ENCODE measurements around the gene MAD2L2.

MAD2L2 gene

DNA sequence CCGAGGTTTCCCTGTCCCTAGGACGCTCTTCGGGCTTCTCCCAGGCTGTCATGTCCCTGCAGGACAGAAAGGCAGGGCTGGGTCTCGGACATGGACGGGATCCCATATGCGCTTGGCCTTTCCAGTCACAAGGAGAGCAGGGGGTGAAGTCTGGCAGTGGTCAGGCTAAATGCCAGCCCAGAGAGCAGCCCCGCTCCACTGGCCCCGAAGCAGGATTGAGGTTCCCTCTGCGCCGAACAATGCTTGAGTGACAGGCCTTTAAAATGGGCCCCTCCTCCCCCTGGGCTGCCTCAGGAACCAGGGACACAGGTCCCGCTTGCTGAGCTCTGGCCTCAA lies 23.2 kb upstream of the MAD2L2 start:
- Histone ChIP-seq H3K79me2 (ENCODE audit: insufficient read depth, low read length) (peaks cover 4% of the 10 kb centered on the region; the same call in 1 of the 2 replicates), H3K4me2 (ENCODE audit: low read depth, low read length, poor library complexity, severe bottlenecking) (no peak overlapping the region), H2AFZ (ENCODE audit: low read length) (no peak overlapping the region), H3K9me2 (replicated peaks; ENCODE audit: low read depth, low read length) (no peaks in the 10 kb centered on the region), H3K36me3 (ENCODE audit: insufficient read depth, low read length) (no peaks in the 10 kb centered on the region; the same call in 1 of the 2 replicates), H4K20me1 (ENCODE audit: insufficient read depth, low read length, poor library complexity, severe bottlenecking) (no peaks in the 10 kb centered on the region), H3F3A (ENCODE audit: low read depth) (no peaks in the 10 kb centered on the region), H3K27me3 (ENCODE audit: insufficient read depth, low read length, poor library complexity, severe bottlenecking) (no peaks in the 10 kb centered on the region), H3K9me3 (ENCODE audit: insufficient read depth, low read depth, low read length) (no peaks in the 10 kb centered on the region), H3K4me3 (ENCODE audit: low read length, poor library complexity, severe bottlenecking) (no peak overlapping the region), H3K9ac (ENCODE audit: low read depth, low read length, poor library complexity, severe bottlenecking) (peak overlapping the region; percentile 35), H3K4me1 (ENCODE audit: insufficient read depth, low read length, poor library complexity, severe bottlenecking) (peaks cover 13% of the 10 kb centered on the region)
- TF ChIP-seq, protein P1, sequence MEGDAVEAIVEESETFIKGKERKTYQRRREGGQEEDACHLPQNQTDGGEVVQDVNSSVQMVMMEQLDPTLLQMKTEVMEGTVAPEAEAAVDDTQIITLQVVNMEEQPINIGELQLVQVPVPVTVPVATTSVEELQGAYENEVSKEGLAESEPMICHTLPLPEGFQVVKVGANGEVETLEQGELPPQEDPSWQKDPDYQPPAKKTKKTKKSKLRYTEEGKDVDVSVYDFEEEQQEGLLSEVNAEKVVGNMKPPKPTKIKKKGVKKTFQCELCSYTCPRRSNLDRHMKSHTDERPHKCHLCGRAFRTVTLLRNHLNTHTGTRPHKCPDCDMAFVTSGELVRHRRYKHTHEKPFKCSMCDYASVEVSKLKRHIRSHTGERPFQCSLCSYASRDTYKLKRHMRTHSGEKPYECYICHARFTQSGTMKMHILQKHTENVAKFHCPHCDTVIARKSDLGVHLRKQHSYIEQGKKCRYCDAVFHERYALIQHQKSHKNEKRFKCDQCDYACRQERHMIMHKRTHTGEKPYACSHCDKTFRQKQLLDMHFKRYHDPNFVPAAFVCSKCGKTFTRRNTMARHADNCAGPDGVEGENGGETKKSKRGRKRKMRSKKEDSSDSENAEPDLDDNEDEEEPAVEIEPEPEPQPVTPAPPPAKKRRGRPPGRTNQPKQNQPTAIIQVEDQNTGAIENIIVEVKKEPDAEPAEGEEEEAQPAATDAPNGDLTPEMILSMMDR (conservative IDR thresholded peaks at IDR 0.05; ENCODE audit: low read length): no peak
- no peak for TF ChIP-seq EZH2phosphoT487 (IDR thresholded peaks at IDR 0.05; ENCODE audit: borderline replicate concordance)

- no peak for TF ChIP-seq EZH2phosphoT487 (IDR thresholded peaks at IDR 0.05; ENCODE audit: borderline replicate concordance)
- TF ChIP-seq, protein P1 (conservative IDR thresholded peaks at IDR 0.05; ENCODE audit: low read length): no peak
- Histone ChIP-seq H3F3A (ENCODE audit: low read depth) (no peaks in the 10 kb centered on the region), H3K4me1 (ENCODE audit: insufficient read depth, low read length, poor library complexity, severe bottlenecking) (peaks cover 15% of the 10 kb centered on the region), H3K4me3 (ENCODE audit: low read length, poor library complexity, severe bottlenecking) (no peak overlapping the region), H3K9me2 (replicated peaks; ENCODE audit: low read depth, low read length) (no peaks in the 10 kb centered on the region), H3K4me2 (ENCODE audit: low read depth, low read length, poor library complexity, severe bottlenecking) (no peak overlapping the region), H3K79me2 (ENCODE audit: insufficient read depth, low read length) (peaks cover 4% of the 10 kb centered on the region; the same call in 1 of the 2 replicates), H3K9me3 (ENCODE audit: insufficient read depth, low read depth, low read length) (no peaks in the 10 kb centered on the region), H2AFZ (ENCODE audit: low read length) (no peak overlapping the region), H3K36me3 (ENCODE audit: insufficient read depth, low read length) (no peaks in the 10 kb centered on the region; the same call in 1 of the 2 replicates), H4K20me1 (ENCODE audit: insufficient read depth, low read length, poor library complexity, severe bottlenecking) (no peaks in the 10 kb centered on the region), H3K27me3 (ENCODE audit: insufficient read depth, low read length, poor library complexity, severe bottlenecking) (no peaks in the 10 kb centered on the region), H3K9ac (ENCODE audit: low read depth, low read length, poor library complexity, severe bottlenecking) (peak overlapping the region; percentile 35)
Measured at GRCh38 chr1:11703357-11704193, 22.6 kb upstream of the MAD2L2 start.

- H3K4me3 ChIP-seq (ENCODE audit: low read length, poor library complexity, severe bottlenecking): no peak overlapping the region
- no peak overlapping the region for H3K4me2 ChIP-seq (ENCODE audit: low read depth, low read length, poor library complexity, severe bottlenecking)
- no peak overlapping the region for H2AFZ ChIP-seq (ENCODE audit: low read length)
- no peak overlapping the region for H3K9ac ChIP-seq (ENCODE audit: low read depth, low read length, poor library complexity, severe bottlenecking)
- no peaks in the 10 kb centered on the region for H3K27me3 ChIP-seq (ENCODE audit: insufficient read depth, low read length, poor library complexity, severe bottlenecking)
- H3K36me3 ChIP-seq (ENCODE audit: insufficient read depth, low read length): no peaks in the 10 kb centered on the region
- no peaks in the 10 kb centered on the region for H3F3A ChIP-seq (ENCODE audit: low read depth)
- H4K20me1 ChIP-seq (ENCODE audit: insufficient read depth, low read length, poor library complexity, severe bottlenecking): no peaks in the 10 kb centered on the region
- peaks cover 4% of the 10 kb centered on the region; the same call in 1 of the 2 replicates for H3K79me2 ChIP-seq (ENCODE audit: insufficient read depth, low read length)
- no peaks in the 10 kb centered on the region for H3K9me3 ChIP-seq (ENCODE audit: insufficient read depth, low read depth, low read length)
- TF ChIP-seq, protein P1 (conservative IDR thresholded peaks at IDR 0.05; ENCODE audit: low read length): no peak
- no peak for TF ChIP-seq EZH2phosphoT487 (IDR thresholded peaks at IDR 0.05; ENCODE audit: borderline replicate concordance)
- no peaks in the 10 kb centered on the region for H3K9me2 ChIP-seq (replicated peaks; ENCODE audit: low read depth, low read length)
- peaks cover 25% of the 10 kb centered on the region for H3K4me1 ChIP-seq (ENCODE audit: insufficient read depth, low read length, poor library complexity, severe bottlenecking)
Measured at GRCh38 chr1:11701981-11702803, 21.2 kb upstream of the MAD2L2 start.
